GM23338 (cell line): Measurements from ENCODE around the gene AMFR. TPM values are rescaled to one million over a fixed set of nuclear protein-coding genes. Genes with fewer than 3 reads are reported as not detected.

ENCODE experiments used
- ATAC-seq: fragments of 200-7000 bp; cut with Tn5 transposase; 3 replicates; pipeline ENCODE4 v1.9.1; 2020
- DNase-seq: peaks from one replicate; pipeline ENCODE4 v3.0.0-alpha.2; 2015; ENCODE audit warnings: low spot score
- H2AFZ ChIP-seq: fragments of 200-600 bp; sonication (generic); 2 replicates; pipeline ENCODE4 v1.8.0; 2016; ENCODE audit warnings: antibody characterized with exemption, mild to moderate bottlenecking, moderate library complexity
- H3F3A ChIP-seq: fragments of 200-600 bp; sonication (generic); replicated peaks from 2 replicates; pipeline ENCODE4 v1.8.0; 2017; ENCODE audit warnings: antibody characterized with exemption, mixed run types, low read depth
- H3K27ac ChIP-seq: fragments of 200-600 bp; sonication (generic); 2 replicates; pipeline ENCODE4 v1.6.1; 2016; ENCODE audit warnings: low read depth
- H3K27me3 ChIP-seq: fragments of 200-600 bp; sonication (generic); 2 replicates; pipeline ENCODE4 v1.8.0; 2016; ENCODE audit warnings: mild to moderate bottlenecking, mixed run types, moderate library complexity; ENCODE audit not compliant: insufficient read depth
- H3K36me3 ChIP-seq: fragments of 200-600 bp; sonication (generic); 2 replicates; pipeline ENCODE4 v1.8.0; 2016; ENCODE audit warnings: mild to moderate bottlenecking; ENCODE audit not compliant: insufficient read depth
- H3K4me1 ChIP-seq: fragments of 200-600 bp; sonication (generic); 2 replicates; pipeline ENCODE4 v1.8.0; 2016; ENCODE audit warnings: mild to moderate bottlenecking, moderate library complexity; ENCODE audit not compliant: insufficient read depth
- H3K4me2 ChIP-seq: fragments of 200-600 bp; sonication (generic); 2 replicates; pipeline ENCODE4 v1.7.1; 2017; ENCODE audit warnings: mixed run types
- H3K4me3 ChIP-seq: fragments of 200-600 bp; sonication (generic); 2 replicates; pipeline ENCODE4 v1.6.1; 2016; ENCODE audit warnings: mixed run types
- H3K79me2 ChIP-seq: fragments of 200-600 bp; sonication (generic); replicated peaks from 2 replicates; pipeline ENCODE4 v1.8.0; 2017; ENCODE audit warnings: mild to moderate bottlenecking; ENCODE audit not compliant: insufficient read depth
- H3K9me2 ChIP-seq: fragments of 200-600 bp; sonication (generic); 2 replicates; pipeline ENCODE4 v1.8.0; 2017; ENCODE audit not compliant: insufficient read depth
- H4K20me1 ChIP-seq: fragments of 200-600 bp; sonication (generic); replicated peaks from 2 replicates; pipeline ENCODE4 v1.8.0; 2017; ENCODE audit warnings: mild to moderate bottlenecking; ENCODE audit not compliant: insufficient read depth
- H3K27ac Mint-ChIP-seq: 2 replicates; pipeline ENCODE4 v1.8.0; 2020; ENCODE audit warnings: inconsistent platforms, mild to moderate bottlenecking, moderate library complexity, mixed read lengths
- H3K27me3 Mint-ChIP-seq: 3 replicates; pipeline ENCODE4 v1.8.0; 2022; ENCODE audit warnings: low read depth, mild to moderate bottlenecking, moderate library complexity, mixed read lengths, inconsistent platforms; ENCODE audit not compliant: insufficient read depth, poor library complexity
- H3K36me3 Mint-ChIP-seq: 3 replicates; pipeline ENCODE4 v1.8.0; 2021; ENCODE audit warnings: low read depth, mild to moderate bottlenecking, inconsistent platforms, moderate library complexity, mixed read lengths
- H3K4me1 Mint-ChIP-seq: 3 replicates; pipeline ENCODE4 v1.8.0; 2020; ENCODE audit warnings: mild to moderate bottlenecking, inconsistent platforms, mixed read lengths
- H3K4me3 Mint-ChIP-seq: 3 replicates; pipeline ENCODE4 v1.8.0; 2021; ENCODE audit warnings: moderate library complexity, mild to moderate bottlenecking, inconsistent platforms, mixed read lengths
- H3K9me3 Mint-ChIP-seq: 3 replicates; pipeline ENCODE4 v1.8.0; 2020; ENCODE audit warnings: moderate library complexity, mild to moderate bottlenecking, inconsistent platforms, mixed read lengths
- CREB1 ChIP-seq: fragments of 250-450 bp; sonication (Bioruptor Pico); IDR thresholded peaks from 2 replicates; pipeline ENCODE4 v1.5.0; 2020; ENCODE audit warnings: low read depth, mild to moderate bottlenecking, moderate library complexity
- CTCF ChIP-seq, 2 experiments: fragments of 200-600 bp in 1 of 2; sonication (generic) in 1 of 2; conservative IDR thresholded peaks; 2 replicates each; pipeline versions ENCODE4 v1.5.1 to v1.6.1; 2016 to 2017; ENCODE audit warnings: antibody characterized with exemption in 2 of 2, low read depth in 2 of 2, mild to moderate bottlenecking in 2 of 2, moderate library complexity in 1 of 2
- EZH2 ChIP-seq: fragments of 200-600 bp; sonication (generic); IDR thresholded peaks from one replicate; pipeline ENCODE4 v1.8.0; 2017; ENCODE audit warnings: antibody characterized with exemption, mild to moderate bottlenecking, low read depth; ENCODE audit not compliant: unreplicated experiment
- POLR2AphosphoS5 ChIP-seq: IDR thresholded peaks from 2 replicates; pipeline ENCODE4 v1.6.1; 2016; ENCODE audit warnings: antibody characterized with exemption, low read depth
- REST ChIP-seq: IDR thresholded peaks from one replicate; pipeline ENCODE4 v1.6.1; 2018; ENCODE audit warnings: antibody characterized with exemption; ENCODE audit not compliant: unreplicated experiment
- STAT1 ChIP-seq: IDR thresholded peaks from one replicate; pipeline ENCODE4 v1.6.1; 2016; ENCODE audit warnings: antibody characterized with exemption; ENCODE audit not compliant: unreplicated experiment
- ZNF114 ChIP-seq: fragments of 250-450 bp; sonication (Bioruptor Pico); IDR thresholded peaks from 2 replicates; pipeline ENCODE4 v1.5.0; 2020; ENCODE audit warnings: mild to moderate bottlenecking, moderate library complexity
- ZNF462 ChIP-seq: fragments of 250-450 bp; sonication (Bioruptor Pico); IDR thresholded peaks from 2 replicates; pipeline ENCODE4 v1.5.0; 2020; ENCODE audit warnings: mild to moderate bottlenecking, moderate library complexity
- polyA plus RNA-seq: library from polyadenylated mRNA; unstranded; fragments of >200 nt; fragmentation: Nextera tagmentation; extraction: Ambion mirVana; gene quantifications from 2 replicates; pipeline ENCODE4 v1.2.1, GENCODE V29; 2016
- total RNA-seq: library from RNA; depleted of rRNA; stranded (reverse); fragments of >200 nt; shearing (Covaris generic); gene quantifications from 2 replicates; pipeline ENCODE4 v1.2.3, GENCODE V29; 2014

The AMFR gene
- total and polyA plus RNA-seq, 2 experiments from 2014 or later = 9.0 to 41.1 TPM

DNA sequence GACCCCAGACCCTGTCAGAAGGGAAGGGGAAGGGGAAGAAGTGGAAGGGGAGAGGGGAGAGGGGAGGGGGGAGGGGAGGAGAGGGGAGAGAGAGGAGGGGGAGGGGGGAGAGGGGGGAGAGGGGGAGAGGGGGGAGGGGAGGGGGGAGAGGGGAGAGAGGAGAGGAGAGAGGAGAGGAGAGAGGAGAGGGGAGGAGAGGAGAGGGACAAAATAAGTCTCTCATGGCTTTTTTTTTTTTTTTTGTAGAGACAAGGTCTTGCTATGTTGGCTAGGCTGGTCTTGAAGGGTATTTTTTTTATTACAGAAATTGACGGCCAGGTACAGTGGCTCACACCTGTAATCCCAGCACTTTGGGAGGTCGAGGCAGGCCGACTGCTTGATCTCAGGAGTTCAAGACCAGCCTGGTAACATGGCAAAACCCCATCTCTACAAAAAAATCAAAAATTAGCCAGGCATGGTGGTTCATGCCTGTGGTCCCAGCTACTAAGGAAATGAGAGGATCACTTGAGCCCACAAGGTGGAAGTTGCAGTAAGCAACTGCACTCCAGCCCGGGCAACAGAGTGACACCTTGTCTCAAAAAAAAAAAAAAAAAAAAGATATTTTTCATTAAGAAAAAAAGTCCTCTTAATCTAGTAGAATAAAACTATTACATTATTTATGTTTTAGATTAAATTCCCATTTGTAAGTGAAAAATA is 19.2 kb downstream of the AMFR start (continued):
- TF ChIP-seq CTCF (conservative IDR thresholded peaks at IDR 0.05; ENCODE audit: low read depth in 2 of 2) (no peak), CREB1 (CRISPR knock-in tag) (no peak), STAT1 (no peak), REST (no peak), POLR2AphosphoS5 (no peak), ZNF114 (no peak)

DNA sequence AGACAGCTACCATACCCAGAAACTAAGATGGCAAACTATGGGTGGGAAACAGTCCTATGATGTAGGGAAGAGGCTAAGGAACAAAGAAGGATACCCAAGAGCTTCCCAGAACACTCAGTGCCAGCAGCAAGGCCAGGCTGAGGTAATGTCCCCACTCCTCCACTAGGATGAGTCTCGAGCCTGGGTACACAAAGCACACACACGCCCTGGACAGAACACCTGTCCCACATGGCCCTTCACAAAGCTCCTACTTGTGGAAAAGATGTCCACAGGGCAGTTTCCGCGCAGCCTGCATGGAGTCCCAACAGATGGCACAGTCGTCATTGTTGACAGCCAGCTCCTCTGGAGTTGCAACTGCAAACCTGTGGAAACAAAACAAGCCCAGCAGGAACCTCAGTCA is 23.9 kb downstream of the AMFR start:
- Histone ChIP-seq H3K4me2 (no peak overlapping the region), H3K36me3 (0 out of 2 replicates have a peak, but pooled peaks cover 14% of the 10 kb centered on the region), H3K4me1 (no peaks in the 10 kb centered on the region), H3K27me3 (no peaks in the 10 kb centered on the region), H4K20me1 (no peaks in the 10 kb centered on the region), H2AFZ (no peak overlapping the region), H3K9me2 (no peaks in the 10 kb centered on the region), H3K4me3 (no peak overlapping the region), H3F3A (no peaks in the 10 kb centered on the region), H3K27ac (no peak overlapping the region), H3K79me2 (no peaks in the 10 kb centered on the region)
- DNase-seq = peak; percentile 66
- Mint-ChIP-seq H3K4me3 (no peak overlapping the region), H3K27ac (no peak overlapping the region), H3K27me3 (peaks cover 2% of the 10 kb centered on the region), H3K4me1 (no peaks in the 10 kb centered on the region; the same call in 2 of the 3 replicates), H3K36me3 (peaks cover 26% of the 10 kb centered on the region), H3K9me3 (no peaks in the 10 kb centered on the region)
- ATAC-seq = peak; percentile 95
- TF ChIP-seq EZH2 (no peak), CTCF (conservative IDR thresholded peaks at IDR 0.05; ENCODE audit: low read depth in 2 of 2) (peak; percentile 47 to 57), ZNF462 (no peak)
